ENCODE measurements around the gene MSX2.
"Not testable (repeated sequence)": the region's sequence is repeated elsewhere in the genome, so short reads cannot be mapped to it uniquely, and the experiment has no call there.

Gene MSX2

GRCh38 chr5:174733836-174734235 lies 9.5 kb downstream of the MSX2 start:
- no peak for DNase-seq (ENCODE audit: low read depth)

- no peak for DNase-seq (ENCODE audit: low read depth)
These were observed 10.5 kb downstream of the MSX2 start for GRCh38 chr5:174734571-174735497.

GRCh38 chr5:174735498-174736330 lies 11.3 kb downstream of the MSX2 start:
- DNase-seq (ENCODE audit: low read depth): no peak

GRCh38 chr5:174736331-174736721 lies 11.9 kb downstream of the MSX2 start:
- DNase-seq (ENCODE audit: low read depth): peak; percentile 93

GRCh38 chr5:174736777-174737176 lies 12.4 kb downstream of the MSX2 start:
- DNase-seq (ENCODE audit: low read depth): no peak

- DNase-seq (ENCODE audit: low read depth): peak; percentile 36
These were observed 12.9 kb downstream of the MSX2 start for GRCh38 chr5:174737330-174737729.

- DNase-seq (ENCODE audit: low read depth): no peak
These were observed 17.0 kb downstream of the MSX2 start for GRCh38 chr5:174741352-174741751.

- no peak for DNase-seq (ENCODE audit: low read depth)
These were observed 20.5 kb downstream of the MSX2 start for GRCh38 chr5:174744896-174745295.

- no peak for DNase-seq (ENCODE audit: low read depth)
These were observed 21.3 kb downstream of the MSX2 start for GRCh38 chr5:174745590-174746103.

GRCh38 chr5:174750711-174751110 lies 26.3 kb downstream of the MSX2 start:
- peak; percentile 81 for DNase-seq (ENCODE audit: low read depth)

- peak; percentile 20 for DNase-seq (ENCODE audit: low read depth)
These were observed 27.0 kb downstream of the MSX2 start for GRCh38 chr5:174751154-174752000.

- DNase-seq (ENCODE audit: low read depth): no peak
These were observed 27.7 kb downstream of the MSX2 start for GRCh38 chr5:174752121-174752520.

GRCh38 chr5:174755106-174755505 lies 30.7 kb downstream of the MSX2 start:
- peak; percentile 42 for DNase-seq (ENCODE audit: low read depth)

GRCh38 chr5:174759091-174759490 lies 34.7 kb downstream of the MSX2 start:
- no peak for DNase-seq (ENCODE audit: low read depth)

GRCh38 chr5:174760721-174761120 lies 36.3 kb downstream of the MSX2 start:
- no peak for DNase-seq (ENCODE audit: low read depth)

GRCh38 chr5:174761341-174761740 lies 37.0 kb downstream of the MSX2 start:
- DNase-seq (ENCODE audit: low read depth): not testable (repeated sequence)

GRCh38 chr5:174764309-174764708 lies 39.9 kb downstream of the MSX2 start:
- no peak for DNase-seq (ENCODE audit: low read depth)

- no peak for DNase-seq (ENCODE audit: low read depth)
These were observed 41.2 kb downstream of the MSX2 start for GRCh38 chr5:174765540-174765939.

GRCh38 chr5:174767670-174768069 lies 43.3 kb downstream of the MSX2 start:
- no peak for DNase-seq (ENCODE audit: low read depth)

- no peak for DNase-seq (ENCODE audit: low read depth)
These were observed 44.6 kb downstream of the MSX2 start for GRCh38 chr5:174769005-174769404.

- DNase-seq (ENCODE audit: low read depth): no peak
These were observed 49.0 kb downstream of the MSX2 start for GRCh38 chr5:174773371-174773770.

- DNase-seq (ENCODE audit: low read depth): peak; percentile 10
These were observed 50.7 kb downstream of the MSX2 start for GRCh38 chr5:174775081-174775480.
